DMS53 treated with DMSO at 0.1 percent for 48 hours (cell line): ENCODE results near the gene PPP1CB.
"Not testable (repeated sequence)": the region's sequence is repeated elsewhere in the genome, so short reads cannot be mapped to it uniquely, and the experiment has no call there.

Experiments used
- DNase-seq: peaks from one replicate; lab custom pipeline; 2025; ENCODE audit not compliant: unreplicated experiment; lab: John Stamatoyannopoulos, UW

The PPP1CB gene

GRCh38 chr2:28772351-28772750 is 20.7 kb downstream of the PPP1CB start:
- no peak for DNase-seq

- no peak for DNase-seq
Measured at GRCh38 chr2:28776471-28776870, 24.8 kb downstream of the PPP1CB start.

GRCh38 chr2:28778392-28778791 is 26.8 kb downstream of the PPP1CB start:
- no peak for DNase-seq

- no peak for DNase-seq
Measured at GRCh38 chr2:28779001-28779400, 27.4 kb downstream of the PPP1CB start.

- no peak for DNase-seq
Measured at GRCh38 chr2:28780496-28780895, 28.9 kb downstream of the PPP1CB start.

- no peak for DNase-seq
Measured at GRCh38 chr2:28782423-28782822, 30.8 kb downstream of the PPP1CB start.

GRCh38 chr2:28784570-28784969 is 32.9 kb downstream of the PPP1CB start:
- not testable (repeated sequence) for DNase-seq

- no peak for DNase-seq
Measured at GRCh38 chr2:28796620-28797019, 45.0 kb downstream of the PPP1CB start.

GRCh38 chr2:28801726-28802125 is 50.1 kb downstream of the PPP1CB start:
- no peak for DNase-seq

- DNase-seq = no peak
Measured at GRCh38 chr2:28802975-28803429, 51.4 kb downstream of the PPP1CB start.

- DNase-seq = no peak
Measured at GRCh38 chr2:28809927-28810326, 58.3 kb downstream of the PPP1CB start.

GRCh38 chr2:28810384-28811285 is 59.0 kb downstream of the PPP1CB start, which contains the start of gene SPDYA:
Gene SPDYA (plus strand): TSS chr2:28810834. CDS start chr2:28816015, 5,181 bp downstream.
- peak; percentile 71 for DNase-seq

GRCh38 chr2:28818053-28818452 is 66.4 kb downstream of the PPP1CB start:
- no peak for DNase-seq

- DNase-seq = peak; percentile 15
Measured at GRCh38 chr2:28821295-28821958, 69.8 kb downstream of the PPP1CB start.

- no peak for DNase-seq
Measured at GRCh38 chr2:28822036-28822435, 70.4 kb downstream of the PPP1CB start.

GRCh38 chr2:28824207-28824606 is 72.6 kb downstream of the PPP1CB start:
- no peak for DNase-seq

- DNase-seq = no peak
Measured at GRCh38 chr2:28824870-28825269, 73.2 kb downstream of the PPP1CB start.

- no peak for DNase-seq
Measured at GRCh38 chr2:28828382-28828781, 76.8 kb downstream of the PPP1CB start.

GRCh38 chr2:28833740-28834470 is 82.3 kb downstream of the PPP1CB start:
- DNase-seq = no peak

GRCh38 chr2:28835781-28836180 is 84.2 kb downstream of the PPP1CB start:
- DNase-seq = no peak

- no peak for DNase-seq
Measured at GRCh38 chr2:28838971-28839370, 87.3 kb downstream of the PPP1CB start.
